WTC11 (cell line): ENCODE measurements around the gene ARPC5. TPM values are rescaled to one million over a fixed set of nuclear protein-coding genes. Genes with fewer than 3 reads are reported as not detected.

Experiments
- ATAC-seq: fragments of 200-7000 bp; cut with Tn5 transposase; 2 replicates; pipeline ENCODE4 v1.10.0; 2021; ENCODE audit warnings: mild to moderate bottlenecking, moderate library complexity
- CTCF ChIA-PET: fragments of 300-600 bp; sonication (Branson Sonifier 250); formaldehyde crosslinking; loops from one replicate; lab custom pipeline; 2021; ENCODE audit warnings: antibody characterized with exemption; lab: Charles Lee
- POLR2A ChIA-PET: fragments of 350-600 bp; sonication (Branson Sonifier 250); formaldehyde crosslinking; loops from one replicate; lab custom pipeline; 2021; ENCODE audit warnings: antibody characterized with exemption; lab: Charles Lee
- DNase-seq: peaks from one replicate; pipeline ENCODE4 v3.0.0; 2021; ENCODE audit warnings: low spot score
- H3K27ac Mint-ChIP-seq: 2 replicates; pipeline ENCODE4 v1.8.0; 2021; ENCODE audit warnings: mixed read lengths
- H3K27me3 Mint-ChIP-seq: 2 replicates; pipeline ENCODE4 v1.8.0; 2021; ENCODE audit warnings: low read depth, mild to moderate bottlenecking, moderate library complexity, mixed read lengths
- H3K36me3 Mint-ChIP-seq: 2 replicates; pipeline ENCODE4 v1.8.0; 2021; ENCODE audit warnings: mixed read lengths
- H3K4me1 Mint-ChIP-seq: 2 replicates; pipeline ENCODE4 v1.8.0; 2022; ENCODE audit warnings: mixed read lengths
- H3K4me3 Mint-ChIP-seq: 2 replicates; pipeline ENCODE4 v1.8.0; 2021; ENCODE audit warnings: mild to moderate bottlenecking, moderate library complexity, mixed read lengths
- H3K9me3 Mint-ChIP-seq: 2 replicates; pipeline ENCODE4 v1.8.0; 2021; ENCODE audit warnings: mixed read lengths
- CTCF ChIP-seq: fragments of 200-600 bp; IDR thresholded peaks from 2 replicates; pipeline ENCODE4 v1.8.0; 2022; ENCODE audit warnings: antibody characterized with exemption
- GTF2I ChIP-seq: fragments of 250-450 bp; sonication (Bioruptor Pico); conservative IDR thresholded peaks from 2 replicates; pipeline ENCODE4 v1.4.0; 2021; ENCODE audit warnings: mild to moderate bottlenecking
- NFYB ChIP-seq: sonication (generic); formaldehyde crosslinking; conservative IDR thresholded peaks from 2 replicates; pipeline ENCODE4 v1.8.0; 2022; ENCODE audit warnings: low read depth, missing genetic modification reagents
- NR2C2 ChIP-seq: sonication (generic); formaldehyde crosslinking; IDR thresholded peaks from 2 replicates; pipeline ENCODE4 v1.8.0; 2022; ENCODE audit warnings: mild to moderate bottlenecking, missing genetic modification reagents
- SMAD3 ChIP-seq: sonication (generic); formaldehyde crosslinking; IDR thresholded peaks from 2 replicates; pipeline ENCODE4 v1.8.0; 2022; ENCODE audit warnings: missing genetic modification reagents, mild to moderate bottlenecking, borderline replicate concordance
- USF2 ChIP-seq: sonication (generic); formaldehyde crosslinking; IDR thresholded peaks from 2 replicates; pipeline ENCODE4 v1.8.1; 2023; ENCODE audit warnings: mild to moderate bottlenecking, missing genetic modification reagents, moderate library complexity
- ZNF121 ChIP-seq: sonication (generic); formaldehyde crosslinking; IDR thresholded peaks from 2 replicates; pipeline ENCODE4 v1.8.0; 2023; ENCODE audit warnings: missing genetic modification reagents
- total RNA-seq: library from RNA; stranded (reverse); gene quantifications from 3 replicates; pipeline ENCODE4 v1.2.3, GENCODE V29; 2021
- TF ChIP-seq, protein P1 (sequence below): fragments of 250-450 bp; sonication (Bioruptor Pico); IDR thresholded peaks from 2 replicates; pipeline ENCODE4 v1.8.0; 2021; ENCODE audit warnings: mild to moderate bottlenecking
- TF ChIP-seq, protein P2 (sequence below): sonication (generic); formaldehyde crosslinking; IDR thresholded peaks from 2 replicates; pipeline ENCODE4 v1.8.0; 2022; ENCODE audit warnings: mild to moderate bottlenecking, missing genetic modification reagents
- TF ChIP-seq, protein P3 (sequence below): sonication (generic); formaldehyde crosslinking; conservative IDR thresholded peaks from 2 replicates; pipeline ENCODE4 v1.8.1; 2022; ENCODE audit warnings: mild to moderate bottlenecking, missing genetic modification reagents
- TF ChIP-seq, protein P4 (sequence below): sonication (generic); formaldehyde crosslinking; IDR thresholded peaks from 2 replicates; pipeline ENCODE4 v1.8.1; 2022; ENCODE audit warnings: low read depth, missing genetic modification reagents, borderline replicate concordance
- TF ChIP-seq, protein P5 (sequence below): fragments of 250-450 bp; sonication (Bioruptor Pico); IDR thresholded peaks from 2 replicates; pipeline ENCODE4 v1.9.0; 2021; ENCODE audit warnings: mild to moderate bottlenecking, borderline replicate concordance
- TF ChIP-seq, protein P6 (sequence below): sonication (generic); formaldehyde crosslinking; IDR thresholded peaks from 2 replicates; pipeline ENCODE4 v1.8.1; 2023; ENCODE audit warnings: mild to moderate bottlenecking, missing genetic modification reagents

Gene ARPC5
- total RNA-seq, 1 experiment from 2014 or later = 51.7 TPM

- Mint-ChIP-seq H3K27ac (no peak overlapping the region), H3K9me3 (no peaks in the 10 kb centered on the region), H3K4me1 (peaks cover 11% of the 10 kb centered on the region), H3K36me3 (0 out of 2 replicates have a peak, but pooled peaks cover 4% of the 10 kb centered on the region), H3K27me3 (no peaks in the 10 kb centered on the region), H3K4me3 (no peak overlapping the region)
- CTCF ChIA-PET = interaction anchor here (4.3 to 4.8 kb wide), 2 partner anchors 31 to 262 kb away, joined by 80 to 105 read pairs; no protein-coding TSS in a partner anchor
- DNase-seq = no peak
- TF ChIP-seq USF2 (CRISPR knock-in tag) = no peak
- no peak for TF ChIP-seq GTF2I (CRISPR knock-in tag)
- no peak for TF ChIP-seq SMAD3 (CRISPR knock-in tag)
- TF ChIP-seq, protein P1, sequence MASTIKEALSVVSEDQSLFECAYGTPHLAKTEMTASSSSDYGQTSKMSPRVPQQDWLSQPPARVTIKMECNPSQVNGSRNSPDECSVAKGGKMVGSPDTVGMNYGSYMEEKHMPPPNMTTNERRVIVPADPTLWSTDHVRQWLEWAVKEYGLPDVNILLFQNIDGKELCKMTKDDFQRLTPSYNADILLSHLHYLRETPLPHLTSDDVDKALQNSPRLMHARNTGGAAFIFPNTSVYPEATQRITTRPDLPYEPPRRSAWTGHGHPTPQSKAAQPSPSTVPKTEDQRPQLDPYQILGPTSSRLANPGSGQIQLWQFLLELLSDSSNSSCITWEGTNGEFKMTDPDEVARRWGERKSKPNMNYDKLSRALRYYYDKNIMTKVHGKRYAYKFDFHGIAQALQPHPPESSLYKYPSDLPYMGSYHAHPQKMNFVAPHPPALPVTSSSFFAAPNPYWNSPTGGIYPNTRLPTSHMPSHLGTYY (CRISPR knock-in tag) = no peak
- no peak for TF ChIP-seq NR2C2 (CRISPR knock-in tag)
- TF ChIP-seq, protein P2, sequence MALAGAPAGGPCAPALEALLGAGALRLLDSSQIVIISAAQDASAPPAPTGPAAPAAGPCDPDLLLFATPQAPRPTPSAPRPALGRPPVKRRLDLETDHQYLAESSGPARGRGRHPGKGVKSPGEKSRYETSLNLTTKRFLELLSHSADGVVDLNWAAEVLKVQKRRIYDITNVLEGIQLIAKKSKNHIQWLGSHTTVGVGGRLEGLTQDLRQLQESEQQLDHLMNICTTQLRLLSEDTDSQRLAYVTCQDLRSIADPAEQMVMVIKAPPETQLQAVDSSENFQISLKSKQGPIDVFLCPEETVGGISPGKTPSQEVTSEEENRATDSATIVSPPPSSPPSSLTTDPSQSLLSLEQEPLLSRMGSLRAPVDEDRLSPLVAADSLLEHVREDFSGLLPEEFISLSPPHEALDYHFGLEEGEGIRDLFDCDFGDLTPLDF (CRISPR knock-in tag) = no peak
- TF ChIP-seq, protein P3, sequence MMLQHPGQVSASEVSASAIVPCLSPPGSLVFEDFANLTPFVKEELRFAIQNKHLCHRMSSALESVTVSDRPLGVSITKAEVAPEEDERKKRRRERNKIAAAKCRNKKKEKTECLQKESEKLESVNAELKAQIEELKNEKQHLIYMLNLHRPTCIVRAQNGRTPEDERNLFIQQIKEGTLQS (CRISPR knock-in tag) = no peak
- TF ChIP-seq, protein P4, sequence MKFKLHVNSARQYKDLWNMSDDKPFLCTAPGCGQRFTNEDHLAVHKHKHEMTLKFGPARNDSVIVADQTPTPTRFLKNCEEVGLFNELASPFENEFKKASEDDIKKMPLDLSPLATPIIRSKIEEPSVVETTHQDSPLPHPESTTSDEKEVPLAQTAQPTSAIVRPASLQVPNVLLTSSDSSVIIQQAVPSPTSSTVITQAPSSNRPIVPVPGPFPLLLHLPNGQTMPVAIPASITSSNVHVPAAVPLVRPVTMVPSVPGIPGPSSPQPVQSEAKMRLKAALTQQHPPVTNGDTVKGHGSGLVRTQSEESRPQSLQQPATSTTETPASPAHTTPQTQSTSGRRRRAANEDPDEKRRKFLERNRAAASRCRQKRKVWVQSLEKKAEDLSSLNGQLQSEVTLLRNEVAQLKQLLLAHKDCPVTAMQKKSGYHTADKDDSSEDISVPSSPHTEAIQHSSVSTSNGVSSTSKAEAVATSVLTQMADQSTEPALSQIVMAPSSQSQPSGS (CRISPR knock-in tag) = no peak
- TF ChIP-seq, protein P5, sequence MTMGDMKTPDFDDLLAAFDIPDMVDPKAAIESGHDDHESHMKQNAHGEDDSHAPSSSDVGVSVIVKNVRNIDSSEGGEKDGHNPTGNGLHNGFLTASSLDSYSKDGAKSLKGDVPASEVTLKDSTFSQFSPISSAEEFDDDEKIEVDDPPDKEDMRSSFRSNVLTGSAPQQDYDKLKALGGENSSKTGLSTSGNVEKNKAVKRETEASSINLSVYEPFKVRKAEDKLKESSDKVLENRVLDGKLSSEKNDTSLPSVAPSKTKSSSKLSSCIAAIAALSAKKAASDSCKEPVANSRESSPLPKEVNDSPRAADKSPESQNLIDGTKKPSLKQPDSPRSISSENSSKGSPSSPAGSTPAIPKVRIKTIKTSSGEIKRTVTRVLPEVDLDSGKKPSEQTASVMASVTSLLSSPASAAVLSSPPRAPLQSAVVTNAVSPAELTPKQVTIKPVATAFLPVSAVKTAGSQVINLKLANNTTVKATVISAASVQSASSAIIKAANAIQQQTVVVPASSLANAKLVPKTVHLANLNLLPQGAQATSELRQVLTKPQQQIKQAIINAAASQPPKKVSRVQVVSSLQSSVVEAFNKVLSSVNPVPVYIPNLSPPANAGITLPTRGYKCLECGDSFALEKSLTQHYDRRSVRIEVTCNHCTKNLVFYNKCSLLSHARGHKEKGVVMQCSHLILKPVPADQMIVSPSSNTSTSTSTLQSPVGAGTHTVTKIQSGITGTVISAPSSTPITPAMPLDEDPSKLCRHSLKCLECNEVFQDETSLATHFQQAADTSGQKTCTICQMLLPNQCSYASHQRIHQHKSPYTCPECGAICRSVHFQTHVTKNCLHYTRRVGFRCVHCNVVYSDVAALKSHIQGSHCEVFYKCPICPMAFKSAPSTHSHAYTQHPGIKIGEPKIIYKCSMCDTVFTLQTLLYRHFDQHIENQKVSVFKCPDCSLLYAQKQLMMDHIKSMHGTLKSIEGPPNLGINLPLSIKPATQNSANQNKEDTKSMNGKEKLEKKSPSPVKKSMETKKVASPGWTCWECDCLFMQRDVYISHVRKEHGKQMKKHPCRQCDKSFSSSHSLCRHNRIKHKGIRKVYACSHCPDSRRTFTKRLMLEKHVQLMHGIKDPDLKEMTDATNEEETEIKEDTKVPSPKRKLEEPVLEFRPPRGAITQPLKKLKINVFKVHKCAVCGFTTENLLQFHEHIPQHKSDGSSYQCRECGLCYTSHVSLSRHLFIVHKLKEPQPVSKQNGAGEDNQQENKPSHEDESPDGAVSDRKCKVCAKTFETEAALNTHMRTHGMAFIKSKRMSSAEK (CRISPR knock-in tag) = no peak
- no peak for TF ChIP-seq NFYB (CRISPR knock-in tag)
- TF ChIP-seq CTCF = no peak
- TF ChIP-seq, protein P6, sequence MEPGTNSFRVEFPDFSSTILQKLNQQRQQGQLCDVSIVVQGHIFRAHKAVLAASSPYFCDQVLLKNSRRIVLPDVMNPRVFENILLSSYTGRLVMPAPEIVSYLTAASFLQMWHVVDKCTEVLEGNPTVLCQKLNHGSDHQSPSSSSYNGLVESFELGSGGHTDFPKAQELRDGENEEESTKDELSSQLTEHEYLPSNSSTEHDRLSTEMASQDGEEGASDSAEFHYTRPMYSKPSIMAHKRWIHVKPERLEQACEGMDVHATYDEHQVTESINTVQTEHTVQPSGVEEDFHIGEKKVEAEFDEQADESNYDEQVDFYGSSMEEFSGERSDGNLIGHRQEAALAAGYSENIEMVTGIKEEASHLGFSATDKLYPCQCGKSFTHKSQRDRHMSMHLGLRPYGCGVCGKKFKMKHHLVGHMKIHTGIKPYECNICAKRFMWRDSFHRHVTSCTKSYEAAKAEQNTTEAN (CRISPR knock-in tag) = no peak
- TF ChIP-seq ZNF121 = no peak
- POLR2A ChIA-PET = no interaction called here
- ATAC-seq = no peak
Measured at GRCh38 chr1:183653876-183654451, 18.4 kb upstream of the ARPC5 start.
